ENCODE data around the gene TRPM4. TPM values are rescaled to one million over a fixed set of nuclear protein-coding genes. Genes with fewer than 3 reads are reported as not detected.

TRPM4 gene
- total and polyA plus RNA-seq, 2 of the 13 experiments (the other 11 are each of a cell fraction or from before 2014, with no cell fraction given), result 1.9 to 4.3 TPM

DNA sequence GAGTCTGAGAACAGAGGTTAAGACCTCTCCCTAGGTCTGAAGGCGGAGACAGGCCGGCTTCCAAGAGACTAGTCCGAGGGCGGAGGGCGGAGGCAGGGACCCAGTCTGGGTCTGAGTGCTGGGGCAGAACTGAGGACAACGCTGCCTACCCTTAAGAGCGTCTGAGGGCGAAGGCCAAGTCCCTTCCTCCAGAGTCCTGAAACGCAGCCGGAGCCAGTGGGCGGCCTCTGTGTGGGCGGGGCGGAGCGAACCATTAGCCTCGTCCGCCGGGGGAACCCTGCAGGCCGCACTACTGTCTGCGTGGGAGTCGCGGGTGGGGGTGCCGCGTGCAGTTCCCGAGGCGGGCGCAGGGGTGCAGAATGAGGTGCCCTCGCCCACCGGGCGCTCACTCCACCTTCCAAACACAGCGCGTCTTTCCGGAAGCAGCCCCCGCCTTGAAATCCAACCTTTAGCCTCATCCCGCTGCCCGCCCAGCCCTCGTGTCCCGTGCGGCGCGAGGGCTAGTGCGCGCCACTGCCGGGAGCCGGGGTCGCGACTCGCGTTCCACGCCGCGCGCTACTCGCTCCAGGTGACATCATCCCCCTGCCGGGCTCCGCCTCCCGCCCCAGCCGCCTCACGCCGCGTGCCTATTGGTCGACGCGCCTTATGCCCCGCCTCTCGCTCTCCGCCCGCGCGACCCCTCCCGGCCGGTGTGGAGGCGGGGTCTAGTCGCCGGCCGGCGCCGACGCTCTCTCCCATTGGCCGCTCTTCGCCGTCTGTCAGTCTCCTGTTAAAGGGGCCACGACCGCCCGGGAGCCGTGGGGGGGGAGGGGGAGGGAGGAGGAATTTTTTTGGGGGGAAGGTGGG, 38.8 kb upstream of the TRPM4 start, which contains the start of gene C19orf73 (continued):
- TF ChIP-seq ZBTB4 (CRISPR knock-in tag; IDR thresholded peaks at IDR 0.05; ENCODE audit: borderline replicate concordance) (no peak), ZKSCAN1 (IDR thresholded peaks at IDR 0.05; ENCODE audit: low read length) (no peak), NFIC (IDR thresholded peaks at IDR 0.05; ENCODE audit: low read length) (no peak), GLMP (CRISPR knock-in tag; IDR thresholded peaks at IDR 0.05; ENCODE audit: borderline replicate concordance) (no peak), ZNF333 (CRISPR knock-in tag; IDR thresholded peaks at IDR 0.05; ENCODE audit: borderline replicate concordance) (no peak), DDIT3 (CRISPR knock-in tag; IDR thresholded peaks at IDR 0.05) (no peak), ATF7 (IDR thresholded peaks at IDR 0.05) (peak; percentile 83), ATF7 (CRISPR knock-in tag; IDR thresholded peaks at IDR 0.05) (peak; percentile 98), EZH2 (conservative IDR thresholded peaks at IDR 0.05; ENCODE audit: low read depth, low read length) (no peak), BHLHE40 (IDR thresholded peaks at IDR 0.05; ENCODE audit: low read length) (peak; percentile 85), ZNF512 (CRISPR knock-in tag; IDR thresholded peaks at IDR 0.05) (no peak), ZNF775 (CRISPR knock-in tag; IDR thresholded peaks at IDR 0.05; ENCODE audit: borderline replicate concordance) (no peak)
- TF ChIP-seq, protein P1, sequence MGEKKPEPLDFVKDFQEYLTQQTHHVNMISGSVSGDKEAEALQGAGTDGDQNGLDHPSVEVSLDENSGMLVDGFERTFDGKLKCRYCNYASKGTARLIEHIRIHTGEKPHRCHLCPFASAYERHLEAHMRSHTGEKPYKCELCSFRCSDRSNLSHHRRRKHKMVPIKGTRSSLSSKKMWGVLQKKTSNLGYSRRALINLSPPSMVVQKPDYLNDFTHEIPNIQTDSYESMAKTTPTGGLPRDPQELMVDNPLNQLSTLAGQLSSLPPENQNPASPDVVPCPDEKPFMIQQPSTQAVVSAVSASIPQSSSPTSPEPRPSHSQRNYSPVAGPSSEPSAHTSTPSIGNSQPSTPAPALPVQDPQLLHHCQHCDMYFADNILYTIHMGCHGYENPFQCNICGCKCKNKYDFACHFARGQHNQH (CRISPR knock-in tag; IDR thresholded peaks at IDR 0.05), result peak; percentile 65; the same call in 1 of the 2 replicates
- TF ChIP-seq, protein P2, sequence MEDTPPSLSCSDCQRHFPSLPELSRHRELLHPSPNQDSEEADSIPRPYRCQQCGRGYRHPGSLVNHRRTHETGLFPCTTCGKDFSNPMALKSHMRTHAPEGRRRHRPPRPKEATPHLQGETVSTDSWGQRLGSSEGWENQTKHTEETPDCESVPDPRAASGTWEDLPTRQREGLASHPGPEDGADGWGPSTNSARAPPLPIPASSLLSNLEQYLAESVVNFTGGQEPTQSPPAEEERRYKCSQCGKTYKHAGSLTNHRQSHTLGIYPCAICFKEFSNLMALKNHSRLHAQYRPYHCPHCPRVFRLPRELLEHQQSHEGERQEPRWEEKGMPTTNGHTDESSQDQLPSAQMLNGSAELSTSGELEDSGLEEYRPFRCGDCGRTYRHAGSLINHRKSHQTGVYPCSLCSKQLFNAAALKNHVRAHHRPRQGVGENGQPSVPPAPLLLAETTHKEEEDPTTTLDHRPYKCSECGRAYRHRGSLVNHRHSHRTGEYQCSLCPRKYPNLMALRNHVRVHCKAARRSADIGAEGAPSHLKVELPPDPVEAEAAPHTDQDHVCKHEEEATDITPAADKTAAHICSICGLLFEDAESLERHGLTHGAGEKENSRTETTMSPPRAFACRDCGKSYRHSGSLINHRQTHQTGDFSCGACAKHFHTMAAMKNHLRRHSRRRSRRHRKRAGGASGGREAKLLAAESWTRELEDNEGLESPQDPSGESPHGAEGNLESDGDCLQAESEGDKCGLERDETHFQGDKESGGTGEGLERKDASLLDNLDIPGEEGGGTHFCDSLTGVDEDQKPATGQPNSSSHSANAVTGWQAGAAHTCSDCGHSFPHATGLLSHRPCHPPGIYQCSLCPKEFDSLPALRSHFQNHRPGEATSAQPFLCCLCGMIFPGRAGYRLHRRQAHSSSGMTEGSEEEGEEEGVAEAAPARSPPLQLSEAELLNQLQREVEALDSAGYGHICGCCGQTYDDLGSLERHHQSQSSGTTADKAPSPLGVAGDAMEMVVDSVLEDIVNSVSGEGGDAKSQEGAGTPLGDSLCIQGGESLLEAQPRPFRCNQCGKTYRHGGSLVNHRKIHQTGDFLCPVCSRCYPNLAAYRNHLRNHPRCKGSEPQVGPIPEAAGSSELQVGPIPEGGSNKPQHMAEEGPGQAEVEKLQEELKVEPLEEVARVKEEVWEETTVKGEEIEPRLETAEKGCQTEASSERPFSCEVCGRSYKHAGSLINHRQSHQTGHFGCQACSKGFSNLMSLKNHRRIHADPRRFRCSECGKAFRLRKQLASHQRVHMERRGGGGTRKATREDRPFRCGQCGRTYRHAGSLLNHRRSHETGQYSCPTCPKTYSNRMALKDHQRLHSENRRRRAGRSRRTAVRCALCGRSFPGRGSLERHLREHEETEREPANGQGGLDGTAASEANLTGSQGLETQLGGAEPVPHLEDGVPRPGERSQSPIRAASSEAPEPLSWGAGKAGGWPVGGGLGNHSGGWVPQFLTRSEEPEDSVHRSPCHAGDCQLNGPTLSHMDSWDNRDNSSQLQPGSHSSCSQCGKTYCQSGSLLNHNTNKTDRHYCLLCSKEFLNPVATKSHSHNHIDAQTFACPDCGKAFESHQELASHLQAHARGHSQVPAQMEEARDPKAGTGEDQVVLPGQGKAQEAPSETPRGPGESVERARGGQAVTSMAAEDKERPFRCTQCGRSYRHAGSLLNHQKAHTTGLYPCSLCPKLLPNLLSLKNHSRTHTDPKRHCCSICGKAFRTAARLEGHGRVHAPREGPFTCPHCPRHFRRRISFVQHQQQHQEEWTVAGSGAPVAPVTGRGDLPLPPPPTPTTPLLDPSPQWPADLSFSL (CRISPR knock-in tag; IDR thresholded peaks at IDR 0.05), result no peak

Data from HepG2 (cell line).